Activated B cell treated with CpG ODN at 0.5 μM for 24 hours (primary cell): Measurements from ENCODE around the gene SMURF1. TPM values are rescaled to one million over a fixed set of nuclear protein-coding genes. Genes with fewer than 3 reads are reported as not detected.

Experiments
- ATAC-seq: fragments of 200-7000 bp; cut with Tn5 transposase; one replicate; pipeline ENCODE4 v1.10.0; 2021; ENCODE audit warnings: low read depth, mild to moderate bottlenecking, moderate library complexity
- CTCF ChIA-PET: fragments of 350-600 bp; sonication (Branson Sonifier 250); formaldehyde crosslinking; loops from one replicate; lab custom pipeline; 2021; ENCODE audit warnings: antibody characterized with exemption; lab: Charles Lee
- POLR2A ChIA-PET: fragments of 350-600 bp; sonication (Branson Sonifier 250); formaldehyde crosslinking; loops from one replicate; lab custom pipeline; 2021; ENCODE audit warnings: antibody characterized with exemption; lab: Charles Lee
- DNase-seq: peaks from one replicate; pipeline ENCODE4 v3.0.0; 2022
- H3K27ac Mint-ChIP-seq: one replicate; pipeline ENCODE4 v1.8.0; 2020; ENCODE audit warnings: mixed read lengths
- H3K27me3 Mint-ChIP-seq: one replicate; pipeline ENCODE4 v1.8.0; 2021; ENCODE audit warnings: mixed read lengths
- H3K36me3 Mint-ChIP-seq: one replicate; pipeline ENCODE4 v1.8.0; 2021; ENCODE audit warnings: low read depth, mixed read lengths
- H3K4me1 Mint-ChIP-seq: one replicate; pipeline ENCODE4 v1.8.0; 2021; ENCODE audit warnings: mixed read lengths
- H3K4me3 Mint-ChIP-seq: one replicate; pipeline ENCODE4 v1.8.0; 2020; ENCODE audit warnings: mild to moderate bottlenecking, mixed read lengths
- H3K9me3 Mint-ChIP-seq: one replicate; pipeline ENCODE4 v1.8.0; 2020; ENCODE audit warnings: mixed read lengths
- intact Hi-C: fragments of 100-400 bp; cut with micrococcal nuclease; formaldehyde crosslinking; loops from one replicate; pipeline ENCODE4 v1.15.1; 2024
- total RNA-seq: library from RNA; stranded (reverse); gene quantifications from 2 replicates; pipeline ENCODE4 v1.2.3, GENCODE V29; 2022
- TF ChIP-seq, protein P1 (sequence below): fragments of 200-600 bp; IDR thresholded peaks from one replicate; pipeline ENCODE4 v1.8.0; 2022; ENCODE audit warnings: antibody characterized with exemption, mild to moderate bottlenecking

SMURF1 gene
- total RNA-seq, 1 donor from 2014 or later, result 23.1 TPM

- intact Hi-C loops, result loop anchor here (1.0 to 10.0 kb wide), 8 partner anchors 22 to 1444 kb away; partner anchors contain the start of genes ARPC1A, ATP5MF, BUD31 and FBXO24
- H3K36me3 Mint-ChIP-seq, result peaks cover 5% of the 10 kb centered on the region
- peak overlapping the region; percentile 75 for H3K4me3 Mint-ChIP-seq
- DNase-seq (peak; percentile 77), ATAC-seq (peak; percentile 67)
- ChIA-PET POLR2A (interaction anchor here (0.6 kb wide), 1 partner anchor 71 kb away, joined by 3 read pairs; no protein-coding TSS in a partner anchor), CTCF (no interaction called here)
- peaks cover 5% of the 10 kb centered on the region for H3K27me3 Mint-ChIP-seq
- peaks cover 49% of the 10 kb centered on the region for H3K4me1 Mint-ChIP-seq
- peak overlapping the region; percentile 59 for H3K27ac Mint-ChIP-seq
- TF ChIP-seq, protein P1, sequence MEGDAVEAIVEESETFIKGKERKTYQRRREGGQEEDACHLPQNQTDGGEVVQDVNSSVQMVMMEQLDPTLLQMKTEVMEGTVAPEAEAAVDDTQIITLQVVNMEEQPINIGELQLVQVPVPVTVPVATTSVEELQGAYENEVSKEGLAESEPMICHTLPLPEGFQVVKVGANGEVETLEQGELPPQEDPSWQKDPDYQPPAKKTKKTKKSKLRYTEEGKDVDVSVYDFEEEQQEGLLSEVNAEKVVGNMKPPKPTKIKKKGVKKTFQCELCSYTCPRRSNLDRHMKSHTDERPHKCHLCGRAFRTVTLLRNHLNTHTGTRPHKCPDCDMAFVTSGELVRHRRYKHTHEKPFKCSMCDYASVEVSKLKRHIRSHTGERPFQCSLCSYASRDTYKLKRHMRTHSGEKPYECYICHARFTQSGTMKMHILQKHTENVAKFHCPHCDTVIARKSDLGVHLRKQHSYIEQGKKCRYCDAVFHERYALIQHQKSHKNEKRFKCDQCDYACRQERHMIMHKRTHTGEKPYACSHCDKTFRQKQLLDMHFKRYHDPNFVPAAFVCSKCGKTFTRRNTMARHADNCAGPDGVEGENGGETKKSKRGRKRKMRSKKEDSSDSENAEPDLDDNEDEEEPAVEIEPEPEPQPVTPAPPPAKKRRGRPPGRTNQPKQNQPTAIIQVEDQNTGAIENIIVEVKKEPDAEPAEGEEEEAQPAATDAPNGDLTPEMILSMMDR, result no peak
- H3K9me3 Mint-ChIP-seq, result peaks cover 2% of the 10 kb centered on the region
Observed at GRCh38 chr7:99142727-99143520, 984 bp downstream of the SMURF1 start.

DNA sequence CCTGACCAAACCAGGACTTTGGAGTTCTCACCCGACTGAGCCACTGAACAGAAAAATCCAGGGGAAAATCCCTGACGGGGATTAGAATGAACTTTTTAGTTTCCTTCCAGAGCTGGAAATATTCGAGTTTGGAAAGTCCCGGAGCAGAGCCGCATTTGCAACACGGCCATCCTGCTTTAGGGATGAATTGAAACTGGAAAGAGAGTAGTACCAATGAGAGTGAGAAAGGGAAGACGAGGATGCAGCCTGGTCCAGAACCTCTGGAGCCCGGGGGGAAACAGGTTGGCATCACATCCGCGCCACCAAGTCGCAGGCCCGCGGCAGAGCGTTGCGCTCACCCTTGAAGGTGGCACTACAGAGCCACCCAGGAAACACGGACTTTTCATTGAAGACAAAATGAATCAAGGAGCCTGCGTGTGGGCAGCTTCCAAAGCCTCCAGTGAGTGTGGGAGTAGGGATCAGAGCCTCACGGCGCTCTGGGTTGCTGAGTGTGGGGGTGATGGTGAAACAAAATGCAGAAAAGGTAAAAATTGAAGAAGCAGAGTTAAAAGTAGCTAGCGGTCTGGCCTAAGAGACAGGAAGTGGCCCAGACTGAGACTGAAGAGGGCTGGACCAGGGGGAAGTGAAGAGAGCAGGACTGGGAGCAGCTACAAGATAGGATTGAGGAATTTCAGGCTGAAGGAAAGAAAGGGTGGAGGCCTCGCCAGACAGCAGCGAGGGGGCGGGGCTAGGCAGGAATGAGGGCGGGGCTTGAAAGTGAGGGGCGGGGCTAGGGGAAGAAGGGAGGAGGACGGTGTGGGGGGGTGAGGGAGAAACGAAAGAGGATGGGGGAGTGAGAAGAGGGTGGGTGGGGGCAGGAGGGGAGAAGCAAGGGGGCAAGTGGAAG, 1.8 kb downstream of the SMURF1 start:
- Mint-ChIP-seq H3K4me3 (peak overlapping the region; percentile 78), H3K27ac (peak overlapping the region; percentile 87), H3K4me1 (peaks cover 53% of the 10 kb centered on the region), H3K27me3 (peaks cover 3% of the 10 kb centered on the region), H3K9me3 (peaks cover 2% of the 10 kb centered on the region), H3K36me3 (peaks cover 5% of the 10 kb centered on the region)
- TF ChIP-seq, protein P1, result no peak
- ATAC-seq, result peak; percentile 26
- DNase-seq, result peak; percentile 31
- intact Hi-C loops, result loop anchor here (2.0 to 10.0 kb wide), 7 partner anchors 21 to 1445 kb away; partner anchors contain the start of genes ATP5MF, BUD31, FBXO24 and LMTK2
- CTCF ChIA-PET, result no interaction called here
- POLR2A ChIA-PET, result interaction anchor here (0.6 kb wide), 1 partner anchor 70 kb away, joined by 3 read pairs; no protein-coding TSS in a partner anchor

DNA sequence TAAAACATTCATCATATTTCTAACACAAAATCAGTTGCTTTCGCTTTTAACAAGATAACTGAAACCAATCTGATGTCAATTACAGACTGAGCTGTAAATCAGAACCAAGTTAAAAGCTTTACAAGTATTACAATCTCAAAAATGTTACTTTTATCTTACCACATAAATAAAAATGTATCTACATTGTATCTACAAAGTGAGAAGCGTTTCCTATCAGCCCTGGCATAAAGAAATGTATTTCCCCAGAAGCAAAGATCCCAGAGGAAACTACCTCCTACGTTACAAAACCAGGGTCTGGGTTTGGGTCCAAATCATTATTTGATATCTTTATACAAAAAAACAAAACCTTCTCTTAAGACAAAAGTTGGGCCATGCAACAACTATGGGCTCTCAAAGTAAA, 2.6 kb downstream of the SMURF1 start:
- Mint-ChIP-seq H3K27ac (peak overlapping the region; percentile 87), H3K36me3 (peaks cover 5% of the 10 kb centered on the region), H3K4me3 (no peak overlapping the region), H3K4me1 (peaks cover 57% of the 10 kb centered on the region), H3K27me3 (no peaks in the 10 kb centered on the region), H3K9me3 (peaks cover 2% of the 10 kb centered on the region)
- no peak for DNase-seq
- no peak for ATAC-seq
- TF ChIP-seq, protein P1, result no peak
- ChIA-PET CTCF (no interaction called here), POLR2A (no interaction called here)
- intact Hi-C loops, result loop anchor here (5.0 to 10.0 kb wide), 3 partner anchors 263 to 1446 kb away; partner anchors contain the start of genes ATP5MF, BUD31, FBXO24 and LRCH4

DNA sequence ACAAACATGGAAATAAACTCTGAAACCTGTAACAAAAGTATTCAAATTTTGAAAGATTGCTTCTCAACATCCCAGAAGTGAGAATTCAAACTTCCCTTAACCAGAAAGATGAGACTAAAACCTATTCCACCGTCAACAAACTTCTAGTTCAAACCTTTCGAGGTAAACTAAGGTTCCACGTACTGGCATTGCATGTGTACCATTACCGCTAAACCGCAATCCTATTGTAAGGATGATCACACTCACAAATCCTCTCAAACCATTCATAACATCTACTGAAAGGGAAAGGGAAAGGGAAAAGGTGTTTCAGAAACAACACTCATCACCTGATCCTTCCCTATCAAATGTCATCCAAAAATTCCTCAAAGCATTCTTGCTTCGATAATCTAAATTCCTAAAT, 3.1 kb downstream of the SMURF1 start:
- intact Hi-C loops, result loop anchor here (5.0 to 10.0 kb wide), 3 partner anchors 264 to 1446 kb away; partner anchors contain the start of genes ATP5MF, BUD31, FBXO24 and LRCH4
- CTCF ChIA-PET, result no interaction called here
- no peak for DNase-seq
- peaks cover 2% of the 10 kb centered on the region for H3K9me3 Mint-ChIP-seq
- H3K27ac Mint-ChIP-seq, result no peak overlapping the region
- no peaks in the 10 kb centered on the region for H3K27me3 Mint-ChIP-seq
- H3K36me3 Mint-ChIP-seq, result peaks cover 5% of the 10 kb centered on the region
- no peak for ATAC-seq
- POLR2A ChIA-PET, result no interaction called here
- no peak overlapping the region for H3K4me3 Mint-ChIP-seq
- peaks cover 60% of the 10 kb centered on the region for H3K4me1 Mint-ChIP-seq
- TF ChIP-seq, protein P1, result no peak
